ENCODE measurements around the gene AMPH. TPM values are rescaled to one million over a fixed set of nuclear protein-coding genes. Genes with fewer than 3 reads are reported as not detected.

The AMPH gene
- total RNA-seq: 1 to 10 TPM; 1.3 to 4.7 (median 3.0) TPM
- 1.3 TPM for polyA plus RNA-seq
- long read RNA-seq, donor 1, transcript AMPH-201 (20 exons, 3,145 nt): major isoform, 6 of 6 reads
- long read RNA-seq, donor 1, partial matches to known transcripts: 0 of 6 reads
- long read RNA-seq, donor 1, other reads (novel, unspliced or antisense): 0 of 6 reads
- long read RNA-seq, donor 2, partial matches to known transcripts: 0 of 2 reads
- long read RNA-seq, donor 2, other reads (novel, unspliced or antisense): 1 of 2 reads
- long read RNA-seq, donor 3, transcript AMPH-201 (20 exons, 3,145 nt): major isoform, 7 of 10 reads
- long read RNA-seq, donor 3, partial matches to known transcripts: 1 of 10 reads
- long read RNA-seq, donor 3, other reads (novel, unspliced or antisense): 2 of 10 reads
- long read RNA-seq, donor 4, partial matches to known transcripts: 0 of 4 reads
- long read RNA-seq, donor 4, other reads (novel, unspliced or antisense): 2 of 4 reads

DNA sequence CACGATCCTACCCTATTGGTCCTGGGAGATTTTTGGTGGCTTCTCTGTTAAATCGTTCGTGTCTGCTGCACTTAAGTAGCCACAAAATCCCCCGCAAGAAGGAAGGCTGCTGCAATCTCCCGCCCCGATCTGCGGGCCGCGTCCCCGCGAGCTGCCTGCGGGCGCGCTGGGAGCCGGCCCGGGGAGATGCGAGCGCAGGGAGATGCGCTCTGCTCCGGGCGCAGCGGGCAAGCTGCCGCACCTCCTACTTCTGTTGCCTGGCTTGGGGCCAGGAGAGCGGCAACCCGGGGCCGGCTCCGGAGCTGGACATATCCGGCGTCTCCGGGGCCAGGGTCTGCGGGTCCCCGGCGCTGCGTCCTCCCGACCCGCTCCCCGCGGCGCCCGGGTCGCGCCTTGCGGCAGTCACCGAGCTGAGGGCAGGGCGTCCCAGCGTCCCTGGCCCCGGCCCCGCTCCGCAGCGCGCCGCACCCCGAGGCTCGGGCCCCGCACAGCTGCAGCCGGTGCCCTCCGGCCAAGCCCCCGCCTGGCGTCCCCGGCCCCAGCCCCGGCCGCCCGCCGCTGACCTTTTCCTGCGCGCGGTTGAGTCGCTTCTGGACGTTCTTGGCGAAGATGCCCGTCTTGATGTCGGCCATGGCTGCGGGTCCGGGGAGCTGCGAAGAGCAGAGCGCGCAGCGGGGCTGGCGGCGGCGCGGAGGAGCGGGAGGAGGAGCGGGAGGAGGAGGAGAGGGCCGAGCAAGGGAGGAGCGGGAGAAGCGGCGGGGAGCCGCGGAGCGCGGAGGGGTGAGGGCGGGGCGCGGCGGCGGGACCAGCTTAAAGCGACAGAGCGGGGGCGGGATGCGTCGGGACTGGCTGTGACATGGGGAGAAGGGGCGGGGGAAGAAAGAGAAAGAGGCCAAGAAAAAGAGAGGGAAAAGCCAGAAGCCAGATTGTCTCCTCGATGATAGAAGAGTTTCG lies at the start of gene AMPH:
Gene AMPH (minus strand): TSS at position 654 of the 954 bp plus-strand sequence. CDS start 22 bp downstream, at position 632.
- peak; percentile 87 to 94 for ATAC-seq
- H3K27me3 ChIP-seq (ENCODE audit: control insufficient read depth, insufficient read depth): no peaks in the 10 kb centered on the region
- peak; percentile 68 to 88 (median 88) for DNase-seq
- intact Hi-C loops (cut with DNase I): no loop called here
- no peaks in the 10 kb centered on the region for H3K9me3 ChIP-seq (ENCODE audit: control insufficient read depth, low read length)
- H3K4me1 ChIP-seq (ENCODE audit: control insufficient read depth, insufficient read depth, low read length): no peaks in the 10 kb centered on the region
- 1% methylated on average over 105 of the region's 105 CpGs for WGBS
- no peak within 1 kb of the TSS for H3K27ac ChIP-seq (ENCODE audit: low read length)
- H3K4me3 ChIP-seq (ENCODE audit: low read length): peak within 1 kb of the TSS; percentile 85

DNA sequence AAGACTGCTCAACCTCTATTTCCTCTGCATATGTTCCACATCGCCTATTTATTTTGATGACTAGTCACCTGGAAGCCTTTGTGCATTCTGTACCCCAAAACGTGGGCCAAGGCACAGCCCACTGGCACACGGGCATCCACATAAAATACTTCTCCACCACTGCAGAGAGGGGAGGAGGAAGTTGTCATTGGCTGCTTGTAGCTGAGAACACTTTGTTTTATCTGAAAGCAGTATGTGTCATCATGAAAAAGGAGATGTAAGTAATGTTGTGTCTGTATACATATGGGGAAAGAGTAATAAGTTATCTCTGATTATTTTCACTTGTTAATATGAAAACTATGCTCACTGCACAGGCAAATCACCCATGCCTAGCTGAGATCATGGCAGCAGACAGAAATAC lies 48.2 kb upstream of the AMPH start:
- Histone ChIP-seq H3K4me3 (ENCODE audit: low read length) (no peak overlapping the region), H3K27me3 (ENCODE audit: control insufficient read depth, insufficient read depth) (no peaks in the 10 kb centered on the region), H3K9me3 (ENCODE audit: control insufficient read depth, low read length) (no peaks in the 10 kb centered on the region), H3K4me1 (ENCODE audit: control insufficient read depth, insufficient read depth, low read length) (peaks cover 5% of the 10 kb centered on the region), H3K27ac (ENCODE audit: low read length) (no peak overlapping the region)
- WGBS: 53% methylated on average over 3 of the region's 3 CpGs
- ATAC-seq: no peak
- DNase-seq: no peak
- intact Hi-C loops (cut with DNase I): no loop called here

DNA sequence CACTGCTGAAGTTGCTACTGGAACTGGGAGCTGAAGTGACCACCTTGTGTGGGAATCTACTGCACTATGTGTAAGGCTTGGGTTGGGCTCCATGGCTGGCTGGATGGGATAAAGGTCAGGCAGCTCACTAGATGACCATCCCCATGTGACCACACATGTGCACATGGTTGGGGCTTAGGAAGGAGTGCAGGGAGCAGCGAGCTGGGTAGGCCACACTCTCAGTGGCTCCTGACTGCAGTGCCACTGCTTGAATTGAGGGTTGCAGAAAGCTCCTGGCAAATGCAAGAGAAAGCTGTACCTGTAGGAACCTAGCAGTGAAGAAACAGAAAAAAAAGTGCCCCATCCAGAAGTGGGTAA lies 47.5 kb upstream of the AMPH start:
- intact Hi-C loops (cut with DNase I): no loop called here
- ATAC-seq: no peak
- H3K27ac ChIP-seq (ENCODE audit: low read length): no peak overlapping the region
- peaks cover 5% of the 10 kb centered on the region for H3K4me1 ChIP-seq (ENCODE audit: control insufficient read depth, insufficient read depth, low read length)
- no peaks in the 10 kb centered on the region for H3K9me3 ChIP-seq (ENCODE audit: control insufficient read depth, low read length)
- no peaks in the 10 kb centered on the region for H3K27me3 ChIP-seq (ENCODE audit: control insufficient read depth, insufficient read depth)
- DNase-seq: no peak
- no peak overlapping the region for H3K4me3 ChIP-seq (ENCODE audit: low read length)
- whole genome bisulfite sequencing: 88% methylated on average over 1 of the region's 1 CpG

DNA sequence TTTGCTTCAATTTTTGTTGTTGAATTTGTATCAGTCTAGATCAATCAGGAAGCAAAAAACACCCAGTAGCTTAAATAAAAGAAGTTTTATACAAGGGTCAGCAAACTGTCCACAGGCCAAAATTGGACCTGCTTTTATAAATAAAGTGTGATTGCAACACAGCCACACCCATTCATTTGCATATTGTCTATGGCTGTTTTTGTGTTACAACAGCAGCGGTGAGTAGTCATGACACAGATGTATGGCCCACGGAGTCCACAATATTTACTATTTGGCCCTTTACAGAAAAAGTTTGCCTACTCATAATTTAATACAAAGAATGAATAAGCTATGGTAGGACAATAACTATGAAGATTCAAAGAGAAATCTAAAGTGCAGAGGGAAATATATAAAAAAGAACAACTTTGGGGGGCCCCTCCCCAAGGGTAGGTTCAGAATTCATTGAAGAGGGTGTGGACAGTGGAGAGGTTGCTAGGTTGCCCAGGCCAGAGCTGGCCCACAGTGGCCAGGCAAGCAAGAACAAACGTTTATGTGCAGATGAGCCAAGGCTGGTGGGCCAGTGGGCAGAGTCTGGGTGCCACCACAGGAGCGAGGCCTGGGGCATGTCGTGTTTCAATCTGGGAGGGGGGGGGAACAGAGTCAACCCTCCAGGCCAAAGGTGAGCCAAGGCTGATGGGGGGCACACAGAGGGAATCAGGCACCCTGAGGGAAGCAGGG lies 47.0 kb upstream of the AMPH start:
- WGBS: 88% methylated on average over 5 of the region's 5 CpGs
- intact Hi-C loops (cut with DNase I): no loop called here
- peaks cover 5% of the 10 kb centered on the region for H3K4me1 ChIP-seq (ENCODE audit: control insufficient read depth, insufficient read depth, low read length)
- H3K9me3 ChIP-seq (ENCODE audit: control insufficient read depth, low read length): no peaks in the 10 kb centered on the region
- no peak overlapping the region for H3K4me3 ChIP-seq (ENCODE audit: low read length)
- H3K27me3 ChIP-seq (ENCODE audit: control insufficient read depth, insufficient read depth): no peaks in the 10 kb centered on the region
- peak in 1 of 2 donors; percentile 14 for ATAC-seq
- peak in 1 of 3 donors; percentile 25 for DNase-seq
- H3K27ac ChIP-seq (ENCODE audit: low read length): no peak overlapping the region

DNA sequence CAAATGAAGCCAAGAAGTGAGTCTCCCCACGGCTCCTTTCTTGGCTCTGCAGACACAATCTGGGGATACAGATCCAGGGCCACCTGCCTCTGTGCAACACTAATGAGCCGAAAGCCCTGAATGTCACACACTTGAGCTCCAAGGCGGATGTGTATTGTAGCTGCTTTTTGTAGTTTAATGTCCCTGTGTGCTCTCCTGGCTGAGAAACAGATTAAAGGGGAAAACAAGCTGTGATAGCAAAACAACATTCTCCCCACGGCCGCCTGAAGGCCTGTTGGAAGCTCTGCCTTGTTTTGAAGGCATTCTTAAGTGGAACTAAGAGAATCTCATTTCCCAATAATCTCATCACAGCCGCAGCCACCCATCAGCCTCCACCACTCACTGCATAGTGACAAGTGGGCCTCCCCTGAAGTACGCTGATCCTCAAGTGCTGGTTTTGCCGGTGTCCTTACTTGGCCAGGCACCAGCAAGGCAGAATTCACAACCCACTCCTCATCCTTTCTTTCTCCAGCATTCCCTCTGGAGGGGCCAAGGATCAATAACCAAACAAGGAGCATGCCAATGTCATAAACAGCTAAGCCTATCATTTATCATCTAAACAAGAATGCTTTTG lies 44.4 kb upstream of the AMPH start:
- no peaks in the 10 kb centered on the region for H3K27me3 ChIP-seq (ENCODE audit: control insufficient read depth, insufficient read depth)
- H3K9me3 ChIP-seq (ENCODE audit: control insufficient read depth, low read length): no peaks in the 10 kb centered on the region
- ATAC-seq: no peak
- no peak overlapping the region for H3K27ac ChIP-seq (ENCODE audit: low read length)
- H3K4me3 ChIP-seq (ENCODE audit: low read length): no peak overlapping the region
- intact Hi-C loops (cut with DNase I): no loop called here
- DNase-seq: no peak
- WGBS: 50% methylated on average over 8 of the region's 8 CpGs
- no peaks in the 10 kb centered on the region for H3K4me1 ChIP-seq (ENCODE audit: control insufficient read depth, insufficient read depth, low read length)

DNA sequence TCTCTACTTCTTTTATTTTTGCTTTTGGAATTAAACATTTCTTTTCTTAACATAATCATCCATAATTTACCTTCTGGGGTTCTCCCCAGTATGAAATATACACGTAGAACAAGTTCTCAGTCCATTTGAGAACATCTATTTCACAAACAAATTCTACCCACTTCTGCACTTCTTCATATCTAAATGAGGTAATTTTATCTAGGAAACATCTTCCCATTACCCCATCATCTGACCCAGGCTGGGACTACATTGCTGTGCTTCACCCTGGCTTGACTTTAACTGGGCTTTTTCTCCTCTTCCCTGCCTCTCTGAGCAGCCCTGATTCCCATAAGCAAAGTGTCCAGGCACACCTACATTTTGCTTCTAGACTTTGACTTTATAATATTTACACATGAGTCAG lies 43.3 kb upstream of the AMPH start:
- 61% methylated on average over 1 of the region's 1 CpG for WGBS
- Histone ChIP-seq H3K27me3 (ENCODE audit: control insufficient read depth, insufficient read depth) (no peaks in the 10 kb centered on the region), H3K9me3 (ENCODE audit: control insufficient read depth, low read length) (no peaks in the 10 kb centered on the region), H3K4me3 (ENCODE audit: low read length) (no peak overlapping the region), H3K4me1 (ENCODE audit: control insufficient read depth, insufficient read depth, low read length) (no peaks in the 10 kb centered on the region), H3K27ac (ENCODE audit: low read length) (no peak overlapping the region)
- ATAC-seq (no peak), DNase-seq (no peak)
- intact Hi-C loops (cut with DNase I): no loop called here

DNA sequence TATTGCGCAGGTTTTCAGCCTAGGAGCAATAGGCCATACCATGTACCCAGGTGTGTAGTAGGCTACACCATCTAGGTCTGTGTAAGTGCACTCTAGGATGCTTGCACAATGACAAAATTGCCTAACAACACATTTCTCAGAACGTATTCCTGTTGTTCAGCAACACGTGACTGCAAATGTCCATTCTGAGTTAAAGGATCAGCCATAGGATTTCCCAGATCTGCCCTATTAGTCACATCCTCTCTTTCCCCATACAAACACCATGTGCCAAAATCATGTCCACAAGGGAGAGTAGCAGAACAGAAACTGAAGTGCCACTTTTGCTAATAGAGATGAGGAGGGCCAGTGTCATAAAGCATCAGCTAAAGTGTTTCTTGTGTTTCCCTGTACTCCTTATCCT lies 42.6 kb upstream of the AMPH start:
- H3K27me3 ChIP-seq (ENCODE audit: control insufficient read depth, insufficient read depth): no peaks in the 10 kb centered on the region
- H3K4me3 ChIP-seq (ENCODE audit: low read length): no peak overlapping the region
- WGBS: 60% methylated on average over 3 of the region's 3 CpGs
- no peak for DNase-seq
- no peak overlapping the region for H3K27ac ChIP-seq (ENCODE audit: low read length)
- ATAC-seq: peak; percentile 29 to 76
- no peaks in the 10 kb centered on the region for H3K9me3 ChIP-seq (ENCODE audit: control insufficient read depth, low read length)
- H3K4me1 ChIP-seq (ENCODE audit: control insufficient read depth, insufficient read depth, low read length): no peaks in the 10 kb centered on the region
- intact Hi-C loops (cut with DNase I): no loop called here

DNA sequence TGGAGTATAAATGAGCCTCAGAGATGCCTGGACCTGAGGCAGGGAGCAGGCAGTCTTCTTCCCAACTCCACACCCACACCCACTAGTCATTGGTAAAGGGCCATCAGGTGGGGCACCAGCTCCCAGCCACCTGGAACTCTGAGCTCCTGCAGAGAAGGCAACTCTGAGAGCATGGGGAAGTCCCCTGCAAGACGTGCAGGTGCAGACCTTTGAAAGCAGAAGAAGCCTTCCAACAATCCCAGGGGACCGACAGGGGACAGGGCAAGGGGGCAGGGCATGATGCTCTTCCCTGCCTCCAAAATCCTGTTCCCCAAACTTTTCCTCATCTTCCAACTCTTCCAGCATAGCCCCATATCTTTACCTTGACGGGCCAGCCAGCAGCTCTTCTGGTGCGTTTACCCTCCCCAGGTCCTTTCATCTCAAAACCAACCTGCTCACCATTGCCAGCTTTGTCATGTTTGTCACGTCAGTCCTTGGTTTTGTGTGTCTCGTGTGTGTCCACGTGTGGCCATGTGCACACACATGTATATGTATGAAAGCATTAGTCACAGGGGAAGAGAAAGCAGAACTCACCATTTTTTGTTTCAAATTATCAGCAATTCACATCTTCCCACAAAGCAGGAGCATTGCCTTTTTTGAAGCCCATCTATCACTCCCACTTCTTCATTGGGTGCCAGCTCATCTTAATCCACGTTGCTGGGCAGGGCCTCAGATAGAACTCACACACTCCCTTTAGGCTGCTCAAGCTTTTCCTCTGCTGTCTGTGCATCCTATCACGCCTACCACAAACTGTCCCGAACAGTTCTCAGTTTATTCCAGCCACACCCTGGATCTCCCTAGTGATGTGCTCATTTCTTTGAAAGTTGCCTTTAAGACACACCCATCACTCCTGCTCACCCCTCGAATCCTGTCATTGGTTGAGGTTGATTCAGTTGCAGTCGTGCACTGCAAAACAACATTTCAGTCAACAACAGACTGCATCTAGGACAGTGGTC lies 41.0 kb upstream of the AMPH start:
- no peak for DNase-seq
- Histone ChIP-seq H3K27ac (ENCODE audit: low read length) (no peak overlapping the region), H3K4me1 (ENCODE audit: control insufficient read depth, insufficient read depth, low read length) (no peaks in the 10 kb centered on the region), H3K4me3 (ENCODE audit: low read length) (no peak overlapping the region), H3K9me3 (ENCODE audit: control insufficient read depth, low read length) (no peaks in the 10 kb centered on the region), H3K27me3 (ENCODE audit: control insufficient read depth, insufficient read depth) (no peaks in the 10 kb centered on the region)
- ATAC-seq: no peak
- intact Hi-C loops (cut with DNase I): no loop called here
- 73% methylated on average over 12 of the region's 12 CpGs for WGBS

DNA sequence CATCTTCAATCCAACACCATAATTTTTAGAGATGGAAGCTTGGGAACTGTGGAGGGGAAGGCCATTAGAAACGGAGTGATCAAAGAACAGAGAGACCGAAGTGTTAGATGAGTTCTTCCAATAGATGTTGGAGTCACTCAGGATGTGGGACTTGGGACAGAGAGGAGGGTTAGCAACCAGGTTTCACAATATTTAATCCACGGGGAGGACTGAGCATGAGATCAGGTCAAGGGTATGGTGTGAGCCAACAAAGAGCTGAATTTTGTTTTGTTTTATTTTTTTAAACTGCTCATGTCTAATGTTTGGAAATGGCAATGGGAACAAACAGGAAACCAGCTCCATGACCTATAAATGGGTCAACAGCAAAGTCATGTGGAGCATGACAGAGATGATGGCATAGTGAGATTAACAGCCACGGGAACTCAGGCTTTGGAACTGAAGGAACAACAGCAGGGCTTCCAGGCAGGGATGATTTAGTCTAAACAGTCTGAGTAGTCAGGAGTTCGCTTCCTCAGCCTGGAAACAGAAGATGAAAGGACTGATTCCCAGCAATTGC lies 38.9 kb upstream of the AMPH start:
- H3K27ac ChIP-seq (ENCODE audit: low read length): no peak overlapping the region
- intact Hi-C loops (cut with DNase I): no loop called here

More for the DNA sequence above, 38.9 kb upstream of the AMPH start:
- 68% methylated on average over 5 of the region's 5 CpGs for WGBS
- ATAC-seq: peak; percentile 37 to 47
- Histone ChIP-seq H3K9me3 (ENCODE audit: control insufficient read depth, low read length) (no peaks in the 10 kb centered on the region), H3K4me1 (ENCODE audit: control insufficient read depth, insufficient read depth, low read length) (no peaks in the 10 kb centered on the region), H3K4me3 (ENCODE audit: low read length) (no peak overlapping the region), H3K27me3 (ENCODE audit: control insufficient read depth, insufficient read depth) (no peaks in the 10 kb centered on the region)
- DNase-seq: no peak
